ENCODE results near the gene TRAM2.

Gene TRAM2, protein sequence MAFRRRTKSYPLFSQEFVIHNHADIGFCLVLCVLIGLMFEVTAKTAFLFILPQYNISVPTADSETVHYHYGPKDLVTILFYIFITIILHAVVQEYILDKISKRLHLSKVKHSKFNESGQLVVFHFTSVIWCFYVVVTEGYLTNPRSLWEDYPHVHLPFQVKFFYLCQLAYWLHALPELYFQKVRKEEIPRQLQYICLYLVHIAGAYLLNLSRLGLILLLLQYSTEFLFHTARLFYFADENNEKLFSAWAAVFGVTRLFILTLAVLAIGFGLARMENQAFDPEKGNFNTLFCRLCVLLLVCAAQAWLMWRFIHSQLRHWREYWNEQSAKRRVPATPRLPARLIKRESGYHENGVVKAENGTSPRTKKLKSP

DNA sequence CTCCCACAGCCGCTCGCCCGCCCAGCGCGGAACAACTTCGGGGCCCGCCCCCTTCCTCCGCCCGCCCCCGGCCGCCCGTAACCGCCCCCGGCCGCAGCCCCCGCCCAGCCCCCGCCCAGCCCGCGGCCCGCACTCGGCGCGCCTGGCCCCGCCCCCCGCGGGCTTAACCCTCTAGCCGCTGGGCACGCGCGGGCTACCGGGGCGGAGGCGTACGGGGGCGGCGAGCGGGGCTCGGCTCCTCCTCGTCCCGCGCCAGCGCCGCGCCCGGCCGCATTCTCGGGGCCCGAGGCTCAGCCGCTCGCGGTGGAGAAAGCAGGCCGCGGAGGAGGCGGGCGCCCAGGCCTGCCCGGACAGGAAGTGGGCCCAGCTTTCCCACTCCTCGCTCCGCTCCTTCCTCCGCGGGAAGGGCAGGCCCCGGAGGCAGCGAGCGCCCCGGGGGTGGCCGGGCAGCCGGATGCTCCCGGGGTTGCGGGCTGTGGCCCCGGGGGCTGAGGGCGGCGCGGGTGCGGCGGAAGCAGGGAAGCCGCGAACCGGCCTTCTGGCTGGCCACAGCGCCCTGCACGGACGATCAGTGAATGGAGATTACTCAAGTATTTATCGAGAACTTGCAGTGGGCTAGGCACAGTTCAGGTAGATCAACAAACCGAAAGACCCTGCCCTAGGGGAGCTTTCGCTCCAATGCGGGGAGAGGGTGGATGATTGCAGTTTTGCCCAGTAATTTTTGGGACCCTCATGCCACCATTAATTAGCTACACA is at the start of gene TRAM2:
TSS of gene TRAM2 (minus strand) at position 39 of the 756 bp plus-strand sequence. CDS start 145 bp downstream, outside the sequence.
- peak in 13 of 14 donors; percentile 53 to 89 (median 76) for DNase-seq

DNA sequence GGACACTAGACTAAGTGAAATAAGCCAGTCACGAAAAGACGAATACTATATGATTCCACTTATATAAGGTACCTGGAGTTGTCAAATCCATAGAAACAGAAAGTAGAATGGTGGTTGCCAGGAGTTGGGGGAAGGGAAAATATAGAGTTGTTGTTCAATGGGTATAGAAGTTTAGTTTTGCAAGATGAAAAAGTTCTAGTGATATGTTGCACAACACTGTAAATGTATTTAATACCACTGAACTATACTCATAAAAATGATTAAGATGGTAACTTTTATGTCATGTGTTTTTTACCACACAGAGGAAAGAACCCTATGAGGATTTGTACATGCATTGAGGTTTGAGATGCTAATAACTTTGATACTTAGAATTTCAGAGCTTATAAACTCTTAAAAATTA is 46.0 kb upstream of the TRAM2 start:
- DNase-seq = no peak

DNA sequence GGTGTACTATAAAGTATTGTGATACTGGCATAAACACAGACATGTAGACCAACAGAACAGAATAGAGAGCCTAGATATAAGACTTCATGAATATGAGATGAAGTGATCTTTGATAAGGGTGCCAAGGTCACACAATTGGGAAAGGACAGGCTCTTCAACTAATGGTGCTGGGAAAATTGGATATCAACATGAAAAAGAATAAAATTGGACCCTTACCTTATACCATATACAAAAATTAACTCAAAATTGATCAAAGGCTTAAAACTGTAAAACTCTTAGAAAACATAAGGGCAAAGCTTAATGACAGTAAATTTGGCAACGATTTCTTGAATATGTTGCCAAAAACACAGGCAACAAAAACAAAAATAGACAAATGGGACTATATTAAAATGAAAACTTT is 44.8 kb upstream of the TRAM2 start:
- DNase-seq = no peak

DNA sequence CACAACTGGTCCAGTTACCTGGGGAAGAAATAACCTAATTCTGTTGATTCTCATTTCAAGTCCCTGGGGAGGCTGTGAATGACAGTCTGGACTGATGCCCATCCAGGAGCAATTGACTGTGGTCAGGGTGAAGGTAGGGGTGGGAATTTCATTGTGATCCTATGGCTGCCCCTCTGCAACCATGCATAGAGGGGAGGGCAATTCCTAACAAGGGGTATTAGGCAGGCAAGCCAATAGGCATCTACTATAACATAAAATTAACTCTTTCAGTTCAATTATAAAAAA is 44.0 kb upstream of the TRAM2 start:
- no peak for DNase-seq

DNA sequence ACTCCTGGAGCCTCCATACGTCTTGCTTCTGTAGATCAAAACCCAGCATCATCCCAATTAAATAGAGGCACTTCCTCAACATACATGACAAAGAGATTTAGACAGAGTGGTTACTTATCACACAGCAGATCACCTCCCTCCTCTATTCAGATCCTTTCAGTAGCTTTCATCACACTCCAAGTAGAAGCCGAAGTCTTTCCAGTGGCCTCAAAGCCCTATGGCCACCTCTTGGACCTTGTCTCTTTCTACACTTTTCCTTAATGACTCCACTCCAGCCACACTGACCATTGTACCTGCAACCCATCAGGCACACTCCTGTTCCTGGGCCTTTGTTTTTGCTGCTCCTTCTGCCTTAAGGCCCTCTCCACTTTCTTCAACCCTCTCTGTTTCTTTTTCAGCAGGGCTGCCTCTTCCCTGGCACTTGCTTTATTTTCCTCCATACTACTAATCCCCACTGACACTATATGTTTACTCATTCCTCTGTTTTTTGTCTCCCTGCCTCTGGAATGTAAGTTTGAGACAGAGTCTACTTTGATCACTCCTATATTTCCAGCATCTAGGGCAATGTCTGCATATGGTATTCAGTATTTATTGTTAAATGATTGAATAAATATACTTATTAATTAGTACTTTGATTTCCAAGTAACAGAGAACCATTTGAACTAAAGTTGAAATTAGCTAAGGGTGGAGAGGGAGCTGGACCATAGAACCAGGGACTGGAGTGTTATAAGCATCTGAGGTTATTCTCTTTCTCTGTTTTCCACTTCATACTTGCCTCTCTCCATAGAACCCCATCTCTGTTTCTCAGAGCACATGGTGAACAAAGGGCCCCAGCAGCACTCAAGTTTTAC is 43.4 kb upstream of the TRAM2 start:
- no peak for DNase-seq

DNA sequence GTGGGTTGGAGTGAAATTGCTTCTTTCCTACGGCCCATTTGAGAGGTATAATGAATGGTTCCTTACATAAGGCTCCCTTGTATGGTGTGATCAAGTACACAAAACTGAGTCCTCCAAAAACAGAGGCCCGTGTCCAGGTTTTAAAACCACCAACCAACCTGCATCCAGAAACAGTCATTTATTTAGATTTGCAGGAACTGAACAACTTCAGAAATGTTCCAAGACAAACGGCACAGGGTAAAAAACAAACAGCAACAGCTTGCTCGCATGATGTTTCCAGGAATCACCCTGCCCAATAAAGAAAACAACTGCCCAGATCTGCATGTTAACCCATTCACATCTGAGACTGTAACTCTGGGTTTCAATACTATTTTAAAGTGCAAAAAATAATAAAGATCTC is 40.2 kb upstream of the TRAM2 start:
- no peak for DNase-seq

DNA sequence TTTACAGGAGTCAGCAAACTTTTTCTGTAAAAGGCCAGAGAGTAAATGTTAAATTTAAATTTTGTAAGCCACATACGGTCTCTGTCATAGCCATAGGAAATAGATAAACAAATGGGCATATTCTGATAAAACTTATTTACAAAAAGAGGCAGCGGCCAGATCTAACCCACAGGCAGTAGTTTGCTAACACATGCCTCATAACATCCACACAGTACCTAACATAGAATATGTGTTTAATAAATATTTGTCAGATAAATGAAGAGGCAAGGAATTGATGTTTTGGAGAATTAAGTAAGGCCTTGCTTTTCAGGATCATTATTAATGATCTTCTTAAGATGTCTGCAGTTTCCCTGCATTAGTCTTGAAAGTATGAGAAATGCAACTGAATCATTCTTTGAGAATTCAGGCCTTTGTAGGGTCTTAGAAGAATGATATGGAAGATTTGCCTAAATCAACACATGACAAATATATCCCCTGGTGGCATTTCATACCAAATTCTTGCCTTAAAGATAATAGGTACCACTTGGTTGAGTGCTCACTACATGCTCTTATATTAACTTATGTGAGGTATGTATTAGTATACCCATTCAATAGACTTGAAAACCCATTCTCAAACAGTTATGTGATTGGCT is 39.3 kb upstream of the TRAM2 start:
- DNase-seq = no peak

DNA sequence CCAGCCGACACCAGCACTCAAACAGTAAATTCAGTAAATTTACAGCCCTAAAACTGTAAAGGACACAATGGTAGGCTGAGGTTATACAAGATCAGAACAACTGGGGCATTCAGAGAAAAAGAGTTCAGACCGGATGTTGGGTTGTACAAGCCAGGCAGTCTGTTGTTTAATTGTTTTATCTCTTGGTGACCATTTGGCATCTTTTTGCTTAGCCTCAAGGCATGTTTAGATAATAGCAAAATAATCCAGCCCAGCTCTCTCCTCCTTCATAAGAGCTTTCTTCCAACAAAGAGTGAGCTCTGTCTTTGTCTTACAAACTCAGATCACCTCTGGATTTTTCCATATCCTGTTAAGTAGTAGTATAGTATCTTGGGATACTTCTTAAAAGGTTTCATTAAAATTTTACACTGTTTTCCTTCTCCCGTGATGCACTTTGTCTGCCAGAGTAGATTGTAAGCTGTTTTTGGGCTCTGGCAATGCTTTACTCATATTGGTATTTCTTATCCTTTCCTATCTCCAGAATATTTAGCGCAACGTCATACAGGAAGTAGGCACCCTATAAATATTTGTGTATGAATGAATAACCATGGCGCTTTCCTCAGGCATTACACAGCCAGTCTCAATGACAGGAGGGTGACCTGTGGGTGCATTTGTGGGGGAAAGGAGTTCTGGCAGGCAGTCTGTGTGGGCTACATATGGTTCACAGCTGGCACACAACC is 35.6 kb upstream of the TRAM2 start:
- no peak for DNase-seq

DNA sequence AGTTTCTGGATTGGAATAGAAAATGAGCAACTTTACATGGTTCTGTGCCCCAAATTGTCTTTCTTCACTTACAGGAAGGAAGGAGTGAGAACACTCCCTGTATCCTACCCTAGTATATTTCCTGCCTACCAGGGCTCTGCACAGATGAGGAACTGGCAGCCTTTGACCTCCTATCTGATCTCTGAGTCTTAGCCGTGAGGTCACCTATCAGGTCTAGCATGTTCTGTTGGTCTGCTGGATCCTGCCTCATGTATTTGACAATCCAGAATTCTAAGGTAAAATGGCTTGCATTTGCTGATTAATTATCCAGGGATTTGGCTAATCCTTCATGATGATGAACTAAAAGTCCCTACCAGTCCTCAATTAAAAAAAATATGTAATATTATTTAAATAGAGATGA is 35.0 kb upstream of the TRAM2 start:
- no peak for DNase-seq

DNA sequence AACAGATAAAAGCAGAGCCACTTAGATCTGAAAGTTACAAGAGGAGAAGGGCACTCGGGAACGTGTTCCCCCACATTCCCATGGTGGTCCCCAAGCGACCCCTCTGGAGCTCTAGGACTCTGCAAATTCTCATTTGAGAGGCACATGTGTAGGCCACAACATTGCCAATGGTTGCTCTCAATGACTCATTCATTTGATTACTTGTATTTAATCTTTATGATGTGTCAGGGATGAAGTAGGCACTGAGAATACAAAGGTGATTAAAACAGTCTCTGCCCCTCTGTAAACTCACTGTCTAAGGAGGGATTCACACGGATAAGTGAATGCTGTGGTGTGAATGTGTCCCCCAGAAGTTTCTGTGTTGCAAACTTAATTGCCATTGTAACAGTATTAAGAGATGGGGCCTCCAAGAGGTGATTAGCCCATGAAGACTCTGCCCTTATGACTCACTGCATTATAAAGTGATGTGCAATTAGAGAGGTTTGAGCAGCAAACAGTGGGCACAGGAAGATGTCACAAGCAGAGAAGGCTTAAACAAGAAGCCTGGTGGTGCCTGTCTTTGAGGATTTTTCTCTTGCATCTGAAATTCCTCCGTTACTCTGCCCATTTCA is 34.0 kb upstream of the TRAM2 start:
- DNase-seq = no peak

DNA sequence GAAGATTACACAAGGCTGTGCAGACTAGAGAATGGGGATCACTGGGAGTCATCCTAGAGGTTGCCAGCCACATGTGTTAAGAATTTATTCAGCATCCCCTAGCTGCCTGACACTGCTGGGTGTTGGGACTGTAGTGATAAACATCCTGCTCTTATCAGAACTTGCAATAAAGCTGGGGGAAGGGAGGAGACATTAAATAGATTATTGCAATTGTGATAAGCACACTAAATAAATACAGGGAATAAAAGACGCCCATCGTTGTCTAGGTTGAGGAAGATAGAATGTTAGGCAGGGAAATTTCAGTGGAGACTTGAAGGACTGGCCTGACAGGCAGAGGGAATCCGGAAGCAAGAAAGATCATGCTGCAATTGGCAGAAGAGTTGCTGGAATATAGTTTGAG is 33.2 kb upstream of the TRAM2 start:
- no peak for DNase-seq

DNA sequence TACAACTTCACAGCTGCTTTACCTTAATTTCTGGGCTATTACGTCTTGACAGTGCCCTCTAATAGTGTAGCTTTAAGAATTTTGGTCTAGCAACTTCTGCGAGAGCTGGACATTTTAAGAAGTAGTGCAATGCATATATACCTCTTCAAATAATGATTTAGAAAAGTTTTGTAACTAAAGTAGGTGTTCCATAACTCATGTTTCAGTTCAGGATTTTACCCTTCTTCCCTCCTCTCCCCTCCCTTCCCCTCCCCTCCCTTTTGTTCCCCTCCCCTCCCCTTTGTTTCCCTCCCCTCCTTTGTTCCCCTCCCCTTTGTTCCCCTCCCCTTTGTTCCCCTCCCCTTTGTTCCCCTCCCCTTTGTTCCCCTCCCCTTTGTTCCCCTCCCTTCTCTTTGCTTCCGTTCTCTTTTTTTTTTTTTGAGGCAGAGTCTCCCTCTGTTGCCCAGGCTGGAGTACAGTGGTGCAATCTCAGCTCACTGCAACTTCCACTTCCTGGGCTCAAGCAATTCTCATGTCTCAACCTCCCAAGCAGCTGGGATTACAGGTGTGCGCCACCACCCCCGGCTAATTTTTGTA is 28.8 kb upstream of the TRAM2 start:
- DNase-seq = no peak

DNA sequence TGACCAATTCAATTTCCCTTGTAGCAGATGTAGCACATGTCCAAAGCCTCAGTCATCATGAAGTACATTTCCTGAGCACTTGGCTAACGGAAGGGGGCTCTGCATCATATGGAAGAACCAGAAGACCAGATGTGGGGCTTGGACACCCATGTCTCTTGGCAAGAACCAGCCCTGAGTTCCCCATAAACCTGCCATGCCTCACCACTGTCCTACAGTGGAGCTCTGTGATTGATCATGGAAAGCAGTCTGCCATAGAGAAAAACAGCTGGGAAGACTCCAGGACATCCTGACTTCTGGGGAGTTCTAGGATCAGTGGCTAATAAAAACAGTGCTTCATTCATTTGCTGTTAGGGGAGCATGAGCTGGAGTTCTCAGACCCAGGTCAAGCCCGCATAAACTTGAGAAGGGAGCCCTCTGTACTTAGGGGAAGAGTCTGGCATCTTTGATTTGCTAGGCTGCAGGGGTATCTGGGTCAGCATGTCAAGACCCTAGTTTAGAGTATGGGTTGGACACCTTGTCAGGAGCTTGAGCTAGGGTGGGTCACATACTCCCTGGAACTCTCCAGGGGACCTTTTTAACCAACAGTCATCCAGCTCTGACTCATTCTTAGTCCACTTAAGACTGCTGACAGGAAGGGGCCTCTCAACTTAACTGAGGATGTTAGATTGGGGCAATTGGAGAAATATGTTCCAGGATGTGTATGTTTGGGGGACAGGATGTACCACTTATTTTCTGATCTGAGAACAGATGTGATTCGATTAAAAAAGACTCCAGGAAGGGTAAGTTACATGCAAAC is 26.3 kb upstream of the TRAM2 start:
- no peak for DNase-seq

DNA sequence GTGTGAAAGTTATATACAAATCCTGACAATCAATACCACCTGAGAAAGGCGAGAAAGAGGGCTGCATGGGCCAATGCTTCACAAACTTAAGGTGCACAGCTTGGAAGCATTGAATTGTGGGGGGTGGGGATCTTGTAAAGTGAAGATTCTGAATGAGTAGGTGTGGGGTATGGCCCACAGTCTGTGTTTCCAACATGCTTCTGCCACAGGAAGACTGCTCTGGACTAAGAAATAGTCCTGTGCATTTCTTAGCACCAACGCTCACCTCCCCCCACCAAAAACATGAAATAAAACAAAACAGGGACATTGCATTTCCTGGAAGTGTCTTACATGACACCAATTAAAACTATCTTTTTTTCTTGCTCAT is 21.9 kb upstream of the TRAM2 start:
- DNase-seq = no peak

DNA sequence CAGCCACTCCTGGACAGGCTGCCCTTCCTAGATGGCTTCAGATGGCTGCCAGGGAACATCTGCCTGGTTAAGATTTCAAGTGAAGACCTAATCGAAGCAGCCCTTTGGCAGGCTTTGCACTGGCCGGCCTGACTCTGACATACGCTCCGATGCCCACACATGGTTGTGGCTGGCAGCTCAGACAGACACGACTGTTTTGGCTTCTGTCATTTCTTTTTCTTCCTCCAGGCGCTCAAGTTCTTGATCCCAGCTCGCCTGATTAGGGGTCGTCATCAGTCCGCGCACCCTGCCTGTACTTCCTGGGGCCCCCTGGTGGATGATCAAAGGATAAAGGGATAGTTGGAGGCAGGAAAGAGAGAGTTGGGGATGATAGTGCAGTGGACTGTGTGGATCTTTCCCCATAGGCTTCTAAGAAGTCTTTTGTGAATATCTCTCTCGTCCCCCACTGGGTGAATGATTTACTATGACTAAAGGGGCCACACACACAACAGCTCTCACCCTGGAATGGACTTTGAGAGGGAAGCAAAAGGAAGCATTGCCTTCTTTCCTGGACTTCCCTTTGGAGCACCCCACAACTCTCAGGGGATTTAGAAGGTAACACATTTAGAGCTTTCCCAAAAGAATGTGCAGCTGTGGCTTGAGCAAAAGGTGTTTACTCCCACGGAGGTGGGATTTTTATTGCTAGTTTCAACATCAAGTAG is 21.4 kb upstream of the TRAM2 start:
- DNase-seq = peak in 6 of 14 donors; percentile 16 to 44 (median 20)

DNA sequence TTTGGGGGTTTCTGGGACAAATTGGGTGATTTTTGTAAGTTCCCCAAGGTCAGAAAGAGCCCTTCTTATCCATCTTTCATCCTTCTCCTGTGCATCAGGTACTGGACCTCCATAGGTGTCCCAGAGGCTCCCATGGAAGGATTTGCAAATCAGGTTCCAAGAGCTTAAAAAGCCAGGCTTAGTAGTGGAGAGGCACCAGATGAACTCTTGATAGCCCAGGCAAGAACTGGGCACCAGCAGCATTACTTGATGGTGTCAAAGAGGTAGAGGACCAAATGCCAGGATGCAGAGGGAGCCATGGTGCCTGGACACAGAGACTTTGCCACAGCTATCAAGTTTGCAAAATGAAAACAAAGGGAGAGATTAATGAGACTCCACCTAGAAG is 20.9 kb upstream of the TRAM2 start:
- DNase-seq = no peak

DNA sequence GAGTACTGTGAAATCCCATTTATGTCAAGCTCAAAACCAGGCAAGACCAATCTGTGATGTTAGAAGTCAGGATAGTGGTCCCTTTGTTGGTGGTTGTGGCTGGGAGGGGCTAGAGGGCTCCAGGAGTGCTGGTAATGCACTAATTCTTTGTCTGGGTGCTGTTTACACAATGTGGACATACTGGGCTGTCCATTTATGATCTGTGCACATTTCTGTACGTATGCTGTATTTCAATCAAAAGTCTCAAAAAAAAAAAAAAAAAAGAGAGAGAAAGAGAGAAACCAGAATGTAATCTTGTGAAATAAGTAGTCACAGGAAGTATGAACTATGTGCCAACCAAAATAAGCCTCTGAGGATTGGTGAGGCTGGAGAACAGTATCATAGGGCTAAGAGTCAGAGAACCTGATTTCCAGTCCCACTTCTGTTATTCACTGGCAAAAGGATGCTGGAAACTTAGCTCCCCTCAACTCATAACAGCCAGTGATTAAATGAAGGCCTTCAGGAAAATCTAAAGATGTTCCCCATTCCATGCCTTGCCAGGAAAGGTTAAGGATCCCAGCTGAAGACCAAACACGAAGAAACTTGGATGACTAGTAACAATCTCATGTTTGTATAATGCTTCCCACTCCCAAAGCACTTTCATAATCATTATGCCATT is 19.6 kb upstream of the TRAM2 start:
- DNase-seq = no peak

DNA sequence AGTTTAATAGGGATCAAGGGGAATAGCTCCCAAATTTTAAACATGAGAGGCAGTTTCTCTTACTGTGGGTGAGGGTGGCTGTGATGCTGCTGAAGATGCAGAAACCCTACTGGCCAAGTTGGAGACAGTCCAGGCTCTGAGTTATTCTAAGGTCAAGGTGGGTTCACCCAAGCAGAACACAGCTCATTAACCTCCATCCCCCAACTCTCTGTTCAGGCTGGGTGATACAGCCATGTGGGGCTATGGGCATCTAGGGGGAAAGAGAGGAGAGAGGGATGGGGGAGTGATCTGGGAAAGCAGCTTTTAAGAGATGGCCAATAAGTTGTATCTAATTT is 18.9 kb upstream of the TRAM2 start:
- DNase-seq = no peak

DNA sequence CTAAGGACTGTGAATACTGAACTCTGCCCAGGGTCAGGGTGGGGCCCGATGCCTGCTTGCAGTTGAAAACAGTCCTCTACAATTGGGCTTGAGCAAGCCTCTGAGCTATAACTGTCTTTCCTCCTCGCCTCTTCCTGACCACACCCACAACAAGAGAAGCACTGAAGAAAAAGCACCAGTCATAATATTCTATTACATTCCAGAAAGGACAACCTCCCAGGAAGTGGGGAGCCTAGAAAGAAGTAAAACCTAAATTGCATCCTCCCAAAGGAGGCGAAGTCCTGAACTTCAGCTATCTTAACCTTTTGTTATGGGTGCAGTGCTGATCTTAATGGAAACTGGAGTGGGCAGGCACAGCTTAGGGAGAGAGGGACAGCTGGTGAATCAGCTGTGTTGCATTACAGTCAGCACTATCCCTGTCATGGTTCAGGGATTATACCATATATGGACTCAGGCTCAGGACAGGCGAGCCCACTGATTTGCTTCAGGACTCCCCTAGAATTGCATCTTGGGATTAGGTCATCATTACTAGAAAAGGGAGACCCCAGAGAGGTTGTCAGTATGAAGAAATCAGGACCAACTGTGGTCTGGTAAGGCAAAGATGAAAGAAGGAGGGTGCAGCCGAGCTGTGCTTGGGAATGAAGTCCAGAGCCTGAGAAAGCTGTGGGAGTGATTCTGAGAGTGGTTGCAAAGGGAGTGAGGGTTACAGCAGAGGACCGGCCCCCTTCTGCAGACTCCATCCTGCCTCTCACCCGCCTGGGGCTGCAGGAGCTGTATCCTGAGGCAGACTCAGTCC is 18.3 kb upstream of the TRAM2 start:
- DNase-seq = no peak

Data from C1 segment of cervical spinal cord (tissue), 14 donors.